Breast epithelium (tissue), 4 donors: ENCODE measurements around the gene FHAD1. TPM values are rescaled to one million over a fixed set of nuclear protein-coding genes. Genes with fewer than 3 reads are reported as not detected.

Experiments used
- DNase-seq, 2 donors: peaks; one replicate each; pipeline ENCODE4 v3.0.0-alpha.2; 2019; ENCODE audit warnings: low spot score in 2 of 2
- H3K27ac ChIP-seq, 2 donors: fragments of 200-600 bp; sonication (generic) in 1 of 2; one replicate each; pipeline ENCODE4 v1.5.1; 2016 to 2019; ENCODE audit warnings: mild to moderate bottlenecking in 1 of 2
- H3K27me3 ChIP-seq, 2 donors: fragments of 200-600 bp; sonication (generic) in 1 of 2; one replicate each; pipeline versions ENCODE4 v1.5.1 to v1.6.0; 2017 to 2019; ENCODE audit warnings: control low read depth in 1 of 2, mild to moderate bottlenecking in 1 of 2
- H3K36me3 ChIP-seq: fragments of 200-600 bp; one replicate; pipeline ENCODE4 v1.5.1; 2019
- H3K4me1 ChIP-seq, 2 donors: fragments of 200-600 bp; sonication (generic); one replicate each; pipeline ENCODE4 v1.5.1; 2016 to 2019; ENCODE audit warnings: control low read depth in 1 of 2
- H3K4me3 ChIP-seq, 3 donors: fragments of 200-600 bp; sonication (generic); 1 replicate in 2 of 3; 2 replicates in 1 of 3; pipeline ENCODE4 v1.5.1; 2016 to 2019; ENCODE audit warnings: mild to moderate bottlenecking in 3 of 3, moderate library complexity in 2 of 3
- H3K9me3 ChIP-seq, 2 donors: fragments of 200-600 bp; sonication (generic) in 1 of 2; one replicate each; pipeline ENCODE4 v1.5.1; 2016 to 2019; ENCODE audit warnings: control low read depth in 1 of 2
- CTCF ChIP-seq, 3 donors: fragments of 450-650 bp; IDR thresholded peaks; one replicate each; pipeline ENCODE4 v1.5.1; 2016 to 2017; ENCODE audit warnings: antibody characterized with exemption in 3 of 3, mild to moderate bottlenecking in 3 of 3, moderate library complexity in 3 of 3
- POLR2A ChIP-seq: fragments of 450-650 bp; IDR thresholded peaks from one replicate; pipeline ENCODE4 v1.6.1; 2016; ENCODE audit warnings: antibody characterized with exemption, mild to moderate bottlenecking, moderate library complexity
- POLR2AphosphoS5 ChIP-seq, 3 donors: sonication (generic); formaldehyde crosslinking; IDR thresholded peaks; one replicate each; pipeline ENCODE4 v1.6.1; 2017; ENCODE audit warnings: antibody characterized with exemption in 3 of 3
- intact Hi-C: fragments of 100-400 bp; cut with DNase I; formaldehyde crosslinking; loops from one replicate; pipeline ENCODE4 v1.15.1; 2023; ENCODE audit warnings: low total_unique reads
- total RNA-seq, 3 donors: library from RNA; depleted of rRNA; stranded (reverse); fragments of >200 nt; gene quantifications; one replicate each; pipeline ENCODE4 v1.1.0, GENCODE V29; 2016

Gene FHAD1
- total RNA-seq, 3 donors from 2014 or later, result 1.0 to 2.3 TPM; not detected in 1

- no peaks in the 10 kb centered on the region for H3K27me3 ChIP-seq
- no peaks in the 10 kb centered on the region for H3K9me3 ChIP-seq
- no peak for DNase-seq
- no peaks in the 10 kb centered on the region for H3K4me1 ChIP-seq
- TF ChIP-seq POLR2AphosphoS5 (IDR thresholded peaks at IDR 0.05) (no peak), POLR2A (no peak), CTCF (IDR thresholded peaks at IDR 0.05) (no peak)
- intact Hi-C loops, result no loop called here
- H3K4me3 ChIP-seq, result no peak overlapping the region
- H3K27ac ChIP-seq, result no peak overlapping the region
- no peaks in the 10 kb centered on the region for H3K36me3 ChIP-seq
Measured at GRCh38 chr1:15341634-15342407, 94.8 kb downstream of the FHAD1 start.

- intact Hi-C loops, result no loop called here
- H3K27ac ChIP-seq, result no peak overlapping the region
Measured at GRCh38 chr1:15342408-15342967, 95.5 kb downstream of the FHAD1 start.

GRCh38 chr1:15343099-15343498 is 96.1 kb downstream of the FHAD1 start:
- no peaks in the 10 kb centered on the region for H3K36me3 ChIP-seq
- no peak overlapping the region for H3K27ac ChIP-seq
- no peaks in the 10 kb centered on the region for H3K9me3 ChIP-seq
- DNase-seq, result no peak
- intact Hi-C loops, result no loop called here
- H3K4me1 ChIP-seq, result no peaks in the 10 kb centered on the region
- H3K27me3 ChIP-seq, result no peaks in the 10 kb centered on the region
- TF ChIP-seq POLR2AphosphoS5 (IDR thresholded peaks at IDR 0.05) (no peak), CTCF (IDR thresholded peaks at IDR 0.05) (no peak), POLR2A (no peak)
- no peak overlapping the region for H3K4me3 ChIP-seq

More at GRCh38 chr1:15342408-15342967, 95.5 kb downstream of the FHAD1 start:
- Histone ChIP-seq H3K27me3 (no peaks in the 10 kb centered on the region), H3K4me1 (no peaks in the 10 kb centered on the region), H3K4me3 (no peak overlapping the region), H3K36me3 (no peaks in the 10 kb centered on the region), H3K9me3 (no peaks in the 10 kb centered on the region)
- no peak for TF ChIP-seq POLR2A
- no peak for TF ChIP-seq POLR2AphosphoS5 (IDR thresholded peaks at IDR 0.05)
- TF ChIP-seq CTCF (IDR thresholded peaks at IDR 0.05), result no peak
- DNase-seq, result no peak

GRCh38 chr1:15343729-15344128 is 96.7 kb downstream of the FHAD1 start:
- no peak overlapping the region for H3K4me3 ChIP-seq
- intact Hi-C loops, result no loop called here

More at GRCh38 chr1:15343729-15344128, 96.7 kb downstream of the FHAD1 start:
- Histone ChIP-seq H3K4me1 (no peaks in the 10 kb centered on the region), H3K27me3 (no peaks in the 10 kb centered on the region), H3K9me3 (no peaks in the 10 kb centered on the region), H3K27ac (no peak overlapping the region), H3K36me3 (no peaks in the 10 kb centered on the region)
- TF ChIP-seq POLR2A (no peak), CTCF (IDR thresholded peaks at IDR 0.05) (no peak), POLR2AphosphoS5 (IDR thresholded peaks at IDR 0.05) (no peak)
- DNase-seq, result peak in 1 of 2 donors; percentile 43
